GM12873 (cell line): Measurements from ENCODE around the gene ADAMTSL5.

Experiments
- TF ChIP-seq, protein P1 (sequence below): IDR thresholded peaks from 2 replicates; pipeline ENCODE4 v1.5.1; 2012; ENCODE audit warnings: low read depth, mild to moderate bottlenecking, moderate library complexity, low read length, control low read depth; ENCODE audit not compliant: insufficient read depth; ENCODE audit errors: missing control alignments

Gene ADAMTSL5, protein sequence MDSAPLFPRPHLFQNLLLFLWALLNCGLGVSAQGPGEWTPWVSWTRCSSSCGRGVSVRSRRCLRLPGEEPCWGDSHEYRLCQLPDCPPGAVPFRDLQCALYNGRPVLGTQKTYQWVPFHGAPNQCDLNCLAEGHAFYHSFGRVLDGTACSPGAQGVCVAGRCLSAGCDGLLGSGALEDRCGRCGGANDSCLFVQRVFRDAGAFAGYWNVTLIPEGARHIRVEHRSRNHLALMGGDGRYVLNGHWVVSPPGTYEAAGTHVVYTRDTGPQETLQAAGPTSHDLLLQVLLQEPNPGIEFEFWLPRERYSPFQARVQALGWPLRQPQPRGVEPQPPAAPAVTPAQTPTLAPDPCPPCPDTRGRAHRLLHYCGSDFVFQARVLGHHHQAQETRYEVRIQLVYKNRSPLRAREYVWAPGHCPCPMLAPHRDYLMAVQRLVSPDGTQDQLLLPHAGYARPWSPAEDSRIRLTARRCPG

DNA sequence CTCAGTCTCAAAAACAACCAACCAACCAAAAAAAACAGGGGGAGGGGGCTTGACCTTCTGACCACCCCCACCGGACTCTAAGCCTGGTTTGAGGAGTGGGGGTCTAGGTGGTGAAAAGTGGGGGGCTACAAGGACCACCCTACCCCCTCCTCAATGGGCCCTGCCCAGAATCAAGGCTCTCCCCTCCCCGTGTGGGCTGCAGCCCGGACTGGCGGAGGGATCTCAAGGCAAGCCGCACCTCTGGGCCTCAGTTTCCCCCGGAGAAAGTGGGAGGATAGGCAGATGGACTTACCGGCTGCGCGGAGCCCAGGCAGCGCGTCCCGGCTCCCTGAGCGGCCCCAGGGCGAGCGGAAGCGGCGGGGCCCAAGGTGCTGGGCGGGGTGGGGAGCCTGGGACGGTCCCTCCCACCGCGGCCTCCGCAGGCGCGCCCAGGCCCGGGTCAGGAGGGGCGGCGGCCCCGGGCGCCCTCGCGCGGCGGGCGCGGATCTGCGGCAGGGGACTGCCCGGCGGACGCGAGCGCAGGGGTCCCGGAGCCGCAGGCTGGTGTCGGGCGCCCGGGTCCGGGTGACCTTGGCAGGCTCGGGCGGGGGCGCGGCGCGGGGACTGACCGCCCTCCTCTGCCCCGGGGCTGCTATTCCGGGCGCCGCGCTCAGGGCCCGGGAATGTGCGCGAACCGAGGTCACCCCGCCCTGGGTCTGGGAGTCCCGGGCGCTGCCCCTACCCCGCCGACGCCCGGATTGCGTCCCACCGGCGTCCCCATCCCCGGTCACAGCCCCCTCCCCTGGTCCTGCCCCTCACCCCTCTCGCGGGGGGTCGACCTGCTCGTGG, at the start of gene ADAMTSL5:
ADAMTSL5 (minus strand) TSS at position 349 of the 828 bp plus-strand sequence. CDS start 2,076 bp downstream, outside the sequence.
- TF ChIP-seq, protein P1, sequence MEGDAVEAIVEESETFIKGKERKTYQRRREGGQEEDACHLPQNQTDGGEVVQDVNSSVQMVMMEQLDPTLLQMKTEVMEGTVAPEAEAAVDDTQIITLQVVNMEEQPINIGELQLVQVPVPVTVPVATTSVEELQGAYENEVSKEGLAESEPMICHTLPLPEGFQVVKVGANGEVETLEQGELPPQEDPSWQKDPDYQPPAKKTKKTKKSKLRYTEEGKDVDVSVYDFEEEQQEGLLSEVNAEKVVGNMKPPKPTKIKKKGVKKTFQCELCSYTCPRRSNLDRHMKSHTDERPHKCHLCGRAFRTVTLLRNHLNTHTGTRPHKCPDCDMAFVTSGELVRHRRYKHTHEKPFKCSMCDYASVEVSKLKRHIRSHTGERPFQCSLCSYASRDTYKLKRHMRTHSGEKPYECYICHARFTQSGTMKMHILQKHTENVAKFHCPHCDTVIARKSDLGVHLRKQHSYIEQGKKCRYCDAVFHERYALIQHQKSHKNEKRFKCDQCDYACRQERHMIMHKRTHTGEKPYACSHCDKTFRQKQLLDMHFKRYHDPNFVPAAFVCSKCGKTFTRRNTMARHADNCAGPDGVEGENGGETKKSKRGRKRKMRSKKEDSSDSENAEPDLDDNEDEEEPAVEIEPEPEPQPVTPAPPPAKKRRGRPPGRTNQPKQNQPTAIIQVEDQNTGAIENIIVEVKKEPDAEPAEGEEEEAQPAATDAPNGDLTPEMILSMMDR, result no peak

GRCh38 chr19:1561236-1561842, 48.5 kb upstream of the ADAMTSL5 start:
- TF ChIP-seq, protein P1, result no peak

GRCh38 chr19:1560286-1560882, 47.6 kb upstream of the ADAMTSL5 start:
- TF ChIP-seq, protein P1, result no peak

DNA sequence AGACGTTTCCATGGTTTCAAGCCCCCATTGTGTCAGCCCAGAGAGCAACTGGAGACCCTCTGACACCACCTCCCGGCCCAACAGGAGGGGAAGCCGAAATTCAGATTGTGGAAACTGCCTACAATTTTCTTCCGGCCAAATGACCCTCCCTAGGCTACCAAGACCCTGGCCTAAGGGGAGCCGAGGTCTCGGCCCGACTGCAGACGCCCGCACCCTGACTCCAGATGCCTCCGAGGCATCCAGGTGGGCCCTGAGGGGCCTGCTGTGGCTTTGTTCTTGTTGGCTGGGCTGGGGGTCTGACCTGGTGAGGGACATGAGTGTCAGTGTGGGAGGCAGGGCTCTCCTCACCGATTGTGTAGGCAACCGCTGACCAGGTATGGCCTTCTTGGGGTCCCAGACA, 45.7 kb upstream of the ADAMTSL5 start:
- TF ChIP-seq, protein P1, result no peak

DNA sequence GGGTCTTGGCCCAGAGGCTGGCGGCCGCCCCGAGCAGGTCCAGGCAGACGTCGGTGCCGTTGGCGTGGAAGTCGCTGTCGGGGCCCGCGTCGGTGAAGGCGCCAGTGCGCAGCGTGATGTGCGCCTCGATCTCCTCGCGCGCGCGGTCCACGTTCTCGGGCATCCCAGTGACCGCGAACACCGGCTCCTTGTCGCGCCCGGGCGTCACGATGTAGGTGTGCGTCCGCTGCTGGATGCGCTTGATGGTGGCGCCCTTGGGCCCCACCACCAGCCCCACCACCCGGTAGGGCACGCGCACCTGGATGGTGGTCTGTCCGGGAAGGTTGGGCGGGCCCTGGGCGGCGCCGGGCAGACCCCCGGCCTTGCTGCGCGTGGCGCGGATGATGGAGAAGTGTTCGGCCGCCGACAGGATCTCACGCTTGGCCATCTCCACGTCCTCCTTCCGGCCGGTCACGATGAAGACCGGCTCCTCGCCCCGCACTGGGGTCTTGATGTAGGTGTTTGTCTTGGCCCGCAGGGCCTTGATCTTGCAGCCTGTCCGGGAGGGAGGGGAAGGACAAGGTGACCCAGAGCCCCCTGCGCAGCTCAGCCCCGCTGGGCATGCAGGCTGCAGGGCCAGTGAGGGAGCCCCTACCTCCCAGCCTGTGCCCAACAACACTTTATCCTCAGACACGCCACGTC, 43.7 kb upstream of the ADAMTSL5 start:
- TF ChIP-seq, protein P1, result no peak

DNA sequence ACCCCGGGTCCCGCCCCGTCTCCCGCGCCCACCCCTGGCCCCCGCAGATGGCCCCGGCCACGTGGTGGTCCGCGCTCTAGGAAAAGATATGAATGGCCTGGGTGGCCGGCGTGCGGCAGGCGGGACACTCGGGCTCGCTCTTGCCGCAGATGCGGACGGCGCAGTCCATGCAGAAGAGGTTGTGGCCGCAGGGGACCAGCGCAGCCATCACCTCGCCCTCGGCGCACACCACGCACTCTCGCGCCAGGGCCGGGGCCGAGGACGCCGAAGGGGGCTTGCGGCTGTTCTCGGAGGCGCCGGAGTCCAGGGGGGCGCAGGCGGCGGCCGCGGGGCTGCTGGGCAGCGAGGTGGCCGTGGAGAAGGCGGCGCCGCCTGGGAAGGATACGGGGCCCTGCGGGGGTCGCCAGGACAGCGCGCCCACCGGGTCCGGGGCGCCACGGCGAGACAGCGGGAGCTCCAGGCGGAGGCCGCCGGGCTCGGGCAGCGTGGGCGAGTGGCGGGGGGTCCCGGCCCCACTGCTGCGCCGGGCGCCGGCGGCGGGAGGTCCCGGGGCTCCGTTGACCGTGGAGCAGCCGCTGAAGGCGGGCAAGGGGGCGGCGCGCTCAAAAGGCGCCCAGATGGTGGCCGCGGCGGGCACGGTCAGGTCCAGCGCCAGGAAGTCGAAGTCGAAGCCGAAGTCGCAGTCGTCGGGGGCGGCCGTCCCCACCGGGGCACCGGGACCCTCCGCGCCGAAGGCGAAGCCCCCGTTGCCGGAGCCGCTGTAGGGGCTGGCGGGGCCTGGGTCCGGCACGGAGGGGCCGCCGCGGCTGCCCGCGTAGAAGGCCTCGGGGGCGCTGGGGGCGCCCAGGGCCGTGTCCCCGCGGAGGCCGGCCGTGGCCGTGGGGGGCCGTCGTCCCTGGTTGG, 42.9 kb upstream of the ADAMTSL5 start:
- TF ChIP-seq, protein P1, result no peak
